AG10803 (cell line): ENCODE data around the gene GBX1.
A peak's percentile ranks its signal among the peaks of the same experiment; 100 is the strongest.

Experiments used
- DNase-seq: peaks from one replicate; pipeline ENCODE4 v3.0.0; 2010; ENCODE audit warnings: low read depth
- H3K4me3 ChIP-seq: 2 replicates; pipeline ENCODE4 v1.5.1; 2011; ENCODE audit warnings: mild to moderate bottlenecking, low read length, control low read depth
- CTCF ChIP-seq: conservative IDR thresholded peaks from 2 replicates; pipeline ENCODE4 v1.5.1; 2011; ENCODE audit warnings: mild to moderate bottlenecking, low read length, control low read depth, inconsistent platforms

The GBX1 gene

GRCh38 chr7:151113344-151114150 is 53.9 kb downstream of the GBX1 start:
- no peak overlapping the region for H3K4me3 ChIP-seq
- peak; percentile 65 for DNase-seq
- TF ChIP-seq CTCF = no peak; the same call in 1 of the 2 replicates

- H3K4me3 ChIP-seq = no peak overlapping the region
- peak; percentile 66 for DNase-seq
- peak; percentile 79 for TF ChIP-seq CTCF
Observed at GRCh38 chr7:151110941-151111645, 56.4 kb downstream of the GBX1 start.

GRCh38 chr7:151110236-151110940 is 57.1 kb downstream of the GBX1 start:
- H3K4me3 ChIP-seq = no peak overlapping the region
- no peak for DNase-seq
- TF ChIP-seq CTCF = no peak

GRCh38 chr7:151109094-151110048 is 58.1 kb downstream of the GBX1 start:
- peak; percentile 59 for DNase-seq
- no peak overlapping the region for H3K4me3 ChIP-seq
- no peak for TF ChIP-seq CTCF

- no peak for DNase-seq
- no peak for TF ChIP-seq CTCF
- H3K4me3 ChIP-seq = no peak overlapping the region
Observed at GRCh38 chr7:151107882-151108281, 59.6 kb downstream of the GBX1 start.

- no peak for TF ChIP-seq CTCF
- H3K4me3 ChIP-seq = no peak overlapping the region
- peak; percentile 87 for DNase-seq
Observed at GRCh38 chr7:151104411-151105235, 62.9 kb downstream of the GBX1 start.
